Measurements from ENCODE around the gene ZNF831. TPM values are rescaled to one million over a fixed set of nuclear protein-coding genes. Genes with fewer than 3 reads are reported as not detected.

ZNF831 gene
- not detected in 2 replicates for total RNA-seq

DNA sequence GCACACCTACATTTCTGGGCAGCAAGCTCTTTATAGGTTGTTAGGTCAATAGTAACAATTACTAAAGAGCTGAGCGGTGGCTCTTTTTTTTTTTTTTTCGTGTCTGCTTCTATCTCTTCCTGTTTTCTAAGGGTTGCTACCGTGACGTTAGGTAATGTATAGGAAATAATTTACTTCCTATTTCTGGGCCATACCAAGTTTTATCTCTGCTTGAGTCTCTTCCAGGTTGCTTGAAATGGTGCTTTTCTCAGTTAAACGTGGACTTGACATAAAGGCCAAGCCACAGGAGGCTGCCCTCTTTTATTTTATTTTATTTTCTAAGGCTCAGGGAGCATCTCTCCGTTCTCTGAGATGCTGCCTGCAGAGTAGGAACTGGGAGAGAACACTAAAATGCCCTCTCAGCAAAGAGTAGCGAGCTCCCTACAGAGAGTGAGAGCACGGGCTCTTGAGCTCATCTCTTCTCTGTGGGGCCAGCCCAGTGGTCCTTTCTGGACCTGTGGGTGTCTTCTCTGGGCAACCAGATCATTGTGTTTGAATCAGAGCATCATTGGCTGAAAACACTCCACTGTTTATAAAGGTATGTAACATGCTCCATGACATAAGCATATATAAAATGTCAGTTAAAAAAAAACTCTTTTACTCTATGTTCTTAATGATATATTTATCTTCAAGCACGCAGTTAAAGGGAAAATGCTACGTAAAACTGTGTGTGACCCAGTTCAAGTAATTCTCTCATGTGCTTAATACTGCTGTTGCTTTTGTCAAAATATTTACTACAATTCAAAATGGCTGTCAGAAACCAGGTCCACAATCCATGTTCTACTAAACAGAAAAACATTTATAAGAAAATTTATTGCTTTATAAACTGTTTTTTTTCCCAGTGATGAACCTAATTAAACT is at the start of gene ZNF831:
ZNF831 (plus strand) TSS at position 191 of the 900 bp plus-strand sequence. CDS start 27,199 bp downstream, outside the sequence.

GRCh38 chr20:59300333-59301081 is 136.9 kb downstream of the ZNF831 start, which contains the start of gene EDN3:
TSS of gene EDN3 (plus strand) at chr20:59300611. CDS start at chr20:59300813, 202 bp downstream.

Other genes with a start within 250 kb of the ZNF831 start
- 33.8 and 42.6 TPM in 2 replicates for gene NELFCD, start 182.6 kb upstream of the ZNF831 start, total RNA-seq
- gene CTSZ, start 156.6 kb upstream of the ZNF831 start, total RNA-seq, result 115 and 118 TPM in 2 replicates
- gene TUBB1, start 144.4 kb upstream of the ZNF831 start, total RNA-seq, result not detected in 2 replicates
- gene ATP5F1E, start 131.5 kb upstream of the ZNF831 start, total RNA-seq, result 14.6 and 22.0 TPM in 2 replicates
- gene PRELID3B, start 121.0 kb upstream of the ZNF831 start, total RNA-seq, result 48.1 and 56.8 TPM in 2 replicates
- not detected in 2 replicates for gene EDN3, start 136.8 kb downstream of the ZNF831 start, total RNA-seq